Measurements from ENCODE around the gene AMMECR1.
"Not testable (repeated sequence)": the region's sequence is repeated elsewhere in the genome, so short reads cannot be mapped to it uniquely, and the experiment has no call there.

The AMMECR1 gene

GRCh38 chrX:110317820-110318663, at the start of gene AMMECR1:
Gene AMMECR1, minus strand, starts transcription at chrX:110318085. Its CDS starts 14 bp downstream, at chrX:110318071.
- DNase-seq = peak; percentile 25

GRCh38 chrX:110363244-110363643, 45.4 kb upstream of the AMMECR1 start:
- no peak for DNase-seq

GRCh38 chrX:110359273-110359672, 41.4 kb upstream of the AMMECR1 start:
- DNase-seq = no peak

- DNase-seq = no peak
These were observed 40.7 kb upstream of the AMMECR1 start, which contains the start of gene RTL9 for GRCh38 chrX:110358548-110358947. Gene RTL9, plus strand, starts transcription at chrX:110358848. Its CDS starts 91,770 bp downstream, at chrX:110450618.

- no peak for DNase-seq
These were observed 28.8 kb upstream of the AMMECR1 start for GRCh38 chrX:110346681-110347080.

- no peak for DNase-seq
These were observed 23.5 kb upstream of the AMMECR1 start for GRCh38 chrX:110341189-110342035.

GRCh38 chrX:110338935-110339334, 21.1 kb upstream of the AMMECR1 start:
- no peak for DNase-seq

GRCh38 chrX:110333458-110333857, 15.6 kb upstream of the AMMECR1 start:
- DNase-seq = not testable (repeated sequence)

GRCh38 chrX:110331444-110332030, 13.7 kb upstream of the AMMECR1 start:
- DNase-seq = no peak

- not testable (repeated sequence) for DNase-seq
These were observed 10.7 kb upstream of the AMMECR1 start for GRCh38 chrX:110328613-110329012.

GRCh38 chrX:110327336-110327735, 9.5 kb upstream of the AMMECR1 start:
- DNase-seq = no peak

GRCh38 chrX:110326712-110327111, 8.8 kb upstream of the AMMECR1 start:
- no peak for DNase-seq

GRCh38 chrX:110322603-110323002, 4.7 kb upstream of the AMMECR1 start:
- no peak for DNase-seq

- DNase-seq = no peak
These were observed 3.8 kb upstream of the AMMECR1 start for GRCh38 chrX:110321670-110322069.

- no peak for DNase-seq
These were observed 3.2 kb upstream of the AMMECR1 start for GRCh38 chrX:110321081-110321480.

GRCh38 chrX:110320381-110320987, 2.6 kb upstream of the AMMECR1 start:
- DNase-seq = no peak

- no peak for DNase-seq
These were observed 731 bp upstream of the AMMECR1 start for GRCh38 chrX:110318664-110318968.

- no peak for DNase-seq
These were observed 645 bp downstream of the AMMECR1 start for GRCh38 chrX:110317061-110317819.

- DNase-seq = no peak
These were observed 1.4 kb downstream of the AMMECR1 start for GRCh38 chrX:110316351-110317060.

GRCh38 chrX:110315551-110315950, 2.3 kb downstream of the AMMECR1 start:
- no peak for DNase-seq

- DNase-seq = no peak
These were observed 6.3 kb downstream of the AMMECR1 start for GRCh38 chrX:110311437-110312230.

All from NCI-H1417 treated with DMSO at 0.1 percent for 48 hours (cell line).